GM19240 (cell line): ENCODE results near the gene BRPF1.
A peak's percentile ranks its signal among the peaks of the same experiment; 100 is the strongest.
"Not testable (repeated sequence)": the region's sequence is repeated elsewhere in the genome, so short reads cannot be mapped to it uniquely, and the experiment has no call there.

ENCODE experiments used
- DNase-seq: peaks from one replicate; pipeline ENCODE4 v3.0.0; 2011; ENCODE audit warnings: low spot score; ENCODE audit not compliant: insufficient read length

The BRPF1 gene

DNA sequence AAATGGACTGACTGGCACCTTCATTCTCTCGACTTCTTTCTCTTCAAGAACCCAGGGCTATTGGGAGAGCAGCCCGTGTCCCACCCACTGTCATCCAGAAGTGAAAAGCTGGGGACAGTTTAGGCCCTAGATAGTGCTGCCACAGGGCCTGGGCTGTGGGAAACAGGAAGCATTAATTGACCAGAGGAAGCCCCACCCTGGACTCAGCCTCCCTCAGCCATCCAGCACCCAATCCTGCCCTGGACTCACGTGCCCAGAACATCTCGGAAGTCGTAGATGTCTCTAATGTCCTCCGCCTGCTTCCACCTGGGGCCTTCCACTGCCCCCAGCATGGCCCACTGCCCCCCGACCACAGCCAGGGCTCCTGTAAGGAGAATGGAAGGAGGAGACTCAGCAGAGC lies 35.9 kb downstream of the BRPF1 start:
- DNase-seq: no peak

GRCh38 chr3:9768141-9768775 lies 36.7 kb downstream of the BRPF1 start:
- no peak for DNase-seq

DNA sequence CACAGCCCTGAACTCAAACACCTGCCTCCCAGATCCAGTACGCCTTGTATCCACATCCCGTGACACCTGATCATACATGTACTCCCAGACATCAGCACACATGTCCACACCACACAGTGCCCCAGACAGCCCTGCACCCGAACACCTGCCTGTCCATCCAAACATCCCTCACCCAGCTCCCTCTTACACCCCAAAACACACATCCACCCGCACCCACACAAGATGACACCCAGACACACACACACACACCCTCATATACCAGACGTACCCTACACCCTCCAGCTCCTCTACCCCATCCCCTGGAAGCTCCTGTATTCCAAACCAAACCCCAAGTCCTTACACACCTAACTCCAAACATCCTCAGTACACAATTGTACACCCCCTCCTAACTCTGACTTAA lies 37.5 kb downstream of the BRPF1 start:
- no peak for DNase-seq

GRCh38 chr3:9769426-9770275 lies 38.1 kb downstream of the BRPF1 start, which contains the start of gene CAMK1:
TSS of gene CAMK1 (minus strand) at chr3:9769947. CDS start at chr3:9767749, 2,198 bp downstream.
- DNase-seq: peak; percentile 47

DNA sequence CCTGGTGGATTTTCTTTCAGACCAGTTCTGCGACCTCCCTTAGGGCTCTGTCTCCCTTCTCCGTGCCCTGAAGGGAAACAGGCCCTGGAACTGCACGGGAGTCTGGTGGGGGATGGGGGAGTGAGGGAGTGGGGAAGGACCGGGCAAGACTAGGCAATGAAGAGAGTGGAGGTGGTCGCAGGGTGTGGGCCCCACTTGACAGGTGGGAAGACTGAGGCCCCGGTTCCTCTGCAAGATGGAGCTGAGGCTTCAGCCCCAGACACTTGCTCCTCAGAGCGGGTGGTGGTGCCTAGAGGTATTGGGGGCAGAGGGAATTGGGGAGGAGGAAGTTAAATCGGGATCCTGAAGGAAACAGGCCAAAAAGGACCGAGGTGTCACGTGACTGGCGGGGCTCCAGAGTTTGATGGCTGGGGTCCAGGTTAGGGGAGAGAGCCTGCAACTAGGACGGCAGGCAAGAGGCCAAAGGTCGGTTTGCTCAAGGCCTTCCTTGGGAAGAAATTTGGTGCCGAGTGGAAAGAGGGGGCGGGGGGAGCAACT lies 38.8 kb downstream of the BRPF1 start:
- no peak for DNase-seq

GRCh38 chr3:9771007-9771406 lies 39.5 kb downstream of the BRPF1 start:
- not testable (repeated sequence) for DNase-seq

DNA sequence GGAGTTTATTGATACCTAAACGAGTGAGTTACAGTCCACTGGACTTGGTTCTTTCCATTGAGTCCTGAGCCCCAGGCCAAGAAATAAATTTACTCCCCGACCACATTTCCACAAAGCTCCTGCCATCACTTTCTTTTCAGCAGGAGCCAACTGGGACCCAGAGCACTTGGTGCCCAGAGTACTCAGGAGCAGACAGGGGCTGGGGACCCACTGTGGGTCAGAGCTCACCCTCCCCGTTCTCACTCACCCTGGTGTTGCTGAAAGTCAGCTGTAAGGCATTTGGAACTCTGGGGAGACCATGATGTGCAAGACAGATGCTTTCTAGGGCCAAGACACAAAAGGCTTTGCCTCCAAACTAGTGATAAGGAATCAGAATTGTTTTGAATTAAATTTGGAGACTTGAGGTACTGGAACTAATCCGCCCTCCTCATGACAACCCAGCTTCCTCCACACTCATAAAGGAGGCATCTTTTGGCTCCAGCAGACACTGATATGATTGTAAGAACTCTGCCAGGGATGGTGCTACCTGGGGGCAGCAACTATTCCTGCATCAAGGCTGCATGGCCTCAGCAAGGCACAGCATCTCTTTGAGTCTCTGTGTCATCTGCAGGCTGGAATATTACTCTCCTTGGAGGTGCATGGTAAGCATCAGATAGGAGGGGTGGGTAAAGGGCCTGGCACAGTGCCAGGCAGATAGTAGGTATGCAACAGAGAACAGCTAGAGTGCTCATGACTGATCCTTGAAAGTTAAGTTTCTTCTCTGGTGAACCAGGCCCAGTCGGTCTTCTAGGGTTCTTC lies 45.6 kb downstream of the BRPF1 start:
- DNase-seq: no peak

GRCh38 chr3:9777694-9778021 lies 46.1 kb downstream of the BRPF1 start:
- no peak for DNase-seq

GRCh38 chr3:9778143-9779074 lies 46.9 kb downstream of the BRPF1 start:
- DNase-seq: no peak

DNA sequence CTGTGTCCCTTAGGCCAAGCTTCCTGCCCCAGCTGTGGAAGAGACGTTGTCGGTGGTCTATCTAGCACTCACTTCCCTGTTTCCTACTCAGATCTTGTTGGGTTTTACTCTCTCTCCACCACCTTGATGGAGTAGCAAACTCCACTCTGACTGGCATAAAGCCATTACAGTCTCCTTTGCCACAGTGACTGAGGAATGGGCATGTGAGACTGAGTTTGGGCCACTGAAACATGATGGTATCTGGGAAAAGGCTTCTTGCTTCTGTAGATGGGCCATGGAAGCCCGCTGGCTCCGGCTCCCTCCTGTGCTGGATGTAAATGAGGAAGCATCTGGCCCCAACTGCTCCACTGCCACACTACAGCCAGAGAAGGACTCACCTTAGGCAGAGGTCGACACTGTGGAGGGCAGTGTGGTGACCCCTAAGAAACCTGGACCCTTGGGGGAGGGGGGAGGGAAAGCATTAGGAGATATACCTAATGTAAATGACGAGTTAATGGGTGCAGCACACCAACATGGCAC lies 47.6 kb downstream of the BRPF1 start:
- DNase-seq: no peak

GRCh38 chr3:9779721-9780457 lies 48.4 kb downstream of the BRPF1 start:
- DNase-seq: no peak

DNA sequence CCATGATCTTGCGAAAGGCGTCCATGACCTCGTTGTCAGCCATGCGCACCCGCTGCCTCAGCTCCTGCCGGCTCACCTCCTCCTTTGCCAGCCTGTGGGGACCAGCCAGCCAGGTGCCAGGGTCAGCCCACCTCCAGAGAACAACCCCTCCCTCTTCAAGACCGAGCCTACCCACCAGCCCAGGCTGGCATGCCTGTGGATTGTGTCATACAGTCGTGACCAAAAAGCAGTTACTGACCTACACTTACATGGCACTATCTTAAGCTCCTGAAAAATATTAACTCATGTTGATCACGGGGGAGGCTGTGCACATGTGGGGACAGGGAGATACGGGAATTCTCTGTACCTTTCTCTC lies 48.9 kb downstream of the BRPF1 start:
- no peak for DNase-seq

DNA sequence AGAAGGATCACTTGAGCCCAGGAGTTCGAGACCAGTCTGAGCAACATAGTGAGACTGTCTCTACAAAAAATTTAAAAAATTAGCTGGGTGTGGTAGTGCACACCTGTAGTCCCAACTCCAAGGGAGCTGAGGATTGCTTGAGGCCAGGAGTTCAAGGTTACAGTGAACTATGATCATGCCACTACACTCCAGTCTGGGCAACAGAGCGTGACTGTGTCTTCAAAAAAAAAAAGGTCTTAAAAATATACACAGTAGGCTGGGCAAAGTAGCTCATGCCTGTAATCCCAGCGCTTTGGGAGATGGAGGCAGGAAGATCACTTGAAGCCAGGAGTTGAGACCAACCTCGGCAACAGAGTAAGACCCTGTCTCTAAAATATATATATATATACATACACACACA lies 49.4 kb downstream of the BRPF1 start:
- DNase-seq: no peak

- no peak for DNase-seq
These were observed 50.0 kb downstream of the BRPF1 start for GRCh38 chr3:9781551-9781950.

GRCh38 chr3:9781978-9782603 lies 50.6 kb downstream of the BRPF1 start:
- DNase-seq: no peak

- DNase-seq: no peak
These were observed 51.2 kb downstream of the BRPF1 start for GRCh38 chr3:9782770-9783169.

DNA sequence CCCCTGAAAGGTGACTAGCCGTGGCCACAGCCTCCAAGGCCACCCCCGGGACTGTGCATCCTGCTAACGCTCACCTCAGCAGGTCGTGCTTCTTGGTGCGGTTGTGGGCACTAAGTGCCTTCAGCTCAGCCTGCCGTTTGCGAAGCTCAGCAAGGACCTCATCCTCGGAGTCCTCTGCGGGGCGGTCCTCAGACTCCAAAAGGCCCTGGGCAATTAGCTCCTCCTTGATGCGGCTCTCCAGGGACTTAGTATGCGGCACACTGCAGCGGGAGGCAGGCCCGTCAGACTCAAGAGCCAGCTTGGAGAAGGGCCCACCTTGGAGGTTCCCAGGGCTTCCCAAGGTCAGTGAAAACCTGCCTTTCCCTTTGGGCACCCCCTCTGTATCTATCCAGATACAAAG lies 52.4 kb downstream of the BRPF1 start:
- DNase-seq: no peak

DNA sequence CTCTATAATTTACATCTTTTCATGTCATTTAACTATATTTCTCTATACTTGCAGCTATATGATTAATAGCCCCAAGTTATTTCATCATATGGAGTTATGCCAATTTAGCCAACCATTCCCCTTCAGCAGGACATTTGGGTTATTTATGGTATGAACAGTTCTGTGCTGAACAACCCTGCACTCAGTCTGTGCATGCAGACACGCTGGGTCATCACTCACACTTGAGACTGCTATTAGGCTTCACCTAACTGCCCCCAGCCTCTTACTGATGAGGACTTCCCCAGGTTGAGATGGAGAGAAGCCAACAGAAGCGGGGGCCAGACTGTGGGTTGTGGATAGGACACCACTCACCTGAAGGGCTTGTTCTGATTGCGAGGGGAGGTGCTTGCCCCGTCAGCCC lies 53.4 kb downstream of the BRPF1 start:
- no peak for DNase-seq

DNA sequence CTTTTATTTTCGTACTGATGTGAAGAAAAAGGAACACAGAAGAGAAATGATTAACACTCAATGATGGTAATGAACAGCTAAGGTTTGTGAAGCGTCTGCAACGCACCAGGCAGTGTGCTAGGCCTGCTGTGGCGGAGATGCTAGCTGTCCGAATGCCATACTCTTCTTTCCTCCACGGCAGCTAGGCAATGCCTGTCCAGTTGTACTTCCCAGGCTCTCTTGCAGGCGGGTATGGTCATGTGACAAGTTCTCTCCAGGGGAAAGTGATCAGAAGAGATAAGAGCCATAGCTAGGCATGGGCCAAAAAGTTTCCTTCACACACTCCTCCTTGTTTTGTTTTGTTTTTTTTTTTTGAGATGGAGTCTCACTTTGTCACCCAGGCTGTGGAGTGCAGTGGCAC lies 54.1 kb downstream of the BRPF1 start:
- no peak for DNase-seq
